OCI-LY1 (cell line): ENCODE measurements around the gene PLXNA2.

Experiments
- CTCF ChIP-seq: fragments of 200-600 bp; sonication (generic), shearing (Covaris generic); IDR thresholded peaks from 2 replicates; pipeline ENCODE4 v1.5.1; 2017; ENCODE audit warnings: mild to moderate bottlenecking, antibody characterized with exemption, low read length, moderate library complexity, mixed read lengths
- EZH2 ChIP-seq: fragments of 200-600 bp; sonication (generic), shearing (Covaris generic); IDR thresholded peaks from 2 replicates; pipeline ENCODE4 v1.8.0; 2017; ENCODE audit warnings: borderline replicate concordance, mixed run types, mild to moderate bottlenecking, antibody characterized with exemption, low read length, moderate library complexity, mixed read lengths

- TF ChIP-seq CTCF (no peak), EZH2 (no peak)
These were observed 97.5 kb downstream of the PLXNA2 start for GRCh38 chr1:208146650-208147049.
